Stimulated activated CD4-positive, alpha-beta T cell treated with anti-CD3 and anti-CD28 coated beads, Interleukin-4, amount 100 ng/mL, for 1 hour (primary cell): ENCODE data around the gene ARID1B.

ENCODE experiments used
- DNase-seq: peaks from one replicate; pipeline ENCODE4 v3.0.0-alpha.2; 2020

The ARID1B gene

DNA sequence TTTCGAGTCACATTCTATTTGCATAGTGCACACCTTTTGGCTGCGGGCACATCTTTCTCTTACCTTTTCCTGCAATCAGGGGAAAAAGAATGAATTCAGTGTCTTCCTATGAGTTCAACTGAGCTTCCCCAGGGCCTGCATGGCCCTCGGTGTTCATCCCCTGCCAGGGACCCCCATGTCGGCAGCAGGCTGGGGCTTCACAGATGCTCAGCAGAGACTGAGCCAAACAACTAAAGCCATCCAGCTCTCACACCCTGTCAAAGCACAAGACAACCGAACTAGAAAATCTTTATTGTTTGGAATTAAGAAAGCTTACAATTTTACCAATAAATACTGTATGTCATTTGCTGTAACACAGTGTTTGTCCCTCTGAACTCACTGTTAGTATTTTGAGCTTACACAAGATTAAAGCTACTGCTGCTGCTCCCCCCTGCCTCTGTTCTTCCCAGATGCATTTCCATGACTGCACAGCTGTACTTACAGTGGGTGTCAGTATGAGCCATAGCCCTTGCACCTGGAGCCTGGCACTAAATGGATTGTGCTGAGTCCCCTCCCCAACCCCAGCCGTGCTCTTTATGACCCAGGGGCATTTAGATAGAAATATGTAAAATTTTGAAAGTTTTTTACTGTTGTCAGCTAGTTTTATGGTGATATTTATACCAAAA, 340.4 kb downstream of the ARID1B start:
- DNase-seq: no peak

DNA sequence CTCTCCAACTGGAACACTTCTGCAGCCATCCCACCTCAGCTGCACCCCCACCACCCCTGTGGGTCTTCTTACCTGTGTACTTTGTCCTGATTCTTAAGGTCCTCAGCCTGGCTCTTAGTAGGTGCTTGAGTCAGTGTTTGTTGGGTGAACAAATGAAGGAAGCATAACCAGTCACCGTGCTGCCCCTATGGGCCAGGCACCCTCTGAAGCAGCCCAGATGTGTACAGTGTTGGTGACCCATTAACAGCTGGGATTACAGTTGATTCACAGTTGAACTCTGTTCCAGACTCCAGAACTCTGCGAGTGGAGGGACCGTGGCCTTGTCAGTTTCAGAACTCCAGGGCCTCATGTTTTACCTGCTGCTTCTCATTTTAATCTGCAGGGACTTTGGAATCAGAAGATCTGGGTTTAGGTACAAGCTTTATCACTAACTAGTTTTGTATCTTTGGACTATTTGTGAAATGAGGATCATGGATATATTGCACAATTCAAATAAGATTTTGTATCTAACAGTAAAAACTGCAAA, 342.4 kb downstream of the ARID1B start:
- no peak for DNase-seq

DNA sequence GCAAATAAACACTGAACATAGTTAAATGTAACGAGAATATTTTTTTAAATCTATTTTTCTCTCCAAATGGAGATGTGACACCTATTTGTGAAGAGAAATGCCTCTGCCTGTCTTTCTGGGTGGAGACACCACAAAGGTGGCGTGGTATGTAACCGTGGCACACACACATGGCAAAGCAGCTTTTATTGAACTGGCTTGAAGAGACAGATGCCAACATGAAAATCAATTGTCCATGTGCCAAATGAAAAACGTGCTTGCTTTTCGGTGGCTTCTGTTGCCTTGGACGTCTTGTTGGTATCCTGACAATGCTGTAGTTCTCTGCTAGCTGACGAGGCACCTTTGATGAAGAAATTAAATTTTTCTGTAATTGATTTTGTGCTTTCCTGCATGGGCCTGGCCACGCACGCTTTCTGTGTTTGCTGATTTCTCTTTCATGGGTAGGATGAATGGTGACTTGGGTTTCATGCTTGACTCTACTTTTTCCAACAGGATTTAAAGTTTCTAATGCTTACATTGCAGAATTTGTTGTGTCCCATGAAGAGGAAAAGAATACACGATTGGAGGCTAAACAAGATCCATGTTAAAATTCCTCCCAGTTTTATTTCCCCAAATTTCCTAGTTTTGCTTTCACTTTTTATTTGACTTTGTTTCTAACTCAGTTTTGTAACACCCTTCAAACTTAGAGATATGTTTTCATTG, 343.5 kb downstream of the ARID1B start:
- no peak for DNase-seq

DNA sequence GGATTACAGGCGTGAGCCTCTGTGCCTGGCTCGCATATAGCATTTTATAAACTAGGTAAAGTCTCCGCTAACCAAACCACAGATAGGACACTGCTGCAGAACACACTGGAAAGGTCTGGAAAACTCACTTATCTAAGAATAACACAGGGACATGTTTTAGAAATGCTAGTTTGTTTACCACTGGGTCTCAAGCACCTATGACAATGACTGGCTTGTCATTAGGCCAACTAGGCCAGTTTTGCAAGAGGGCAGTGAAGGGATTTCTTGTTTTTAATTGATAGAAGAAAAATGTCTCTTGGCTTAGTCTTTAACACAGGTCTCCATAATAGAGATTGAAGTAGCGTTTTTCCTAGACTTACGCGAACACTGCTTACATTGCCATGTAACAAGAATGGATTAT, 344.7 kb downstream of the ARID1B start:
- no peak for DNase-seq

DNA sequence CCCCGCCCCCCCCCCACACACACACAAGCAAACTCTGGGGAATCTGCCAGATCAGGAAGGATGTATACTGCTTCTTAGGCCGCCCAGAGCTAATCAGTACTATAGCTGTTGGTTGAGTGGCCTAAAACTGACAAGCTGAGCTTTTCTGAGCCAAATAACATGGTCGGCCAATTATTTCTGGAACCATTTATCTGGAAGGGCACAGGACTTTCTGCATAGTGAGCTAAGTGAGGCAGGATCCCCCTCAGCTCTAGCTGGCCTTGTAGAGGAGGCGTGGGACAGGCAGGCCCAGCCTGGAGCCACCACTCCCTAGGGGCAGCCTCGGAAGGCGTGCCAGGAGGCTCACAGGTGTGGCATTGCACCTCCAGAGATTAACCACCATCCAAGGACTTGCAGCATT, 346.1 kb downstream of the ARID1B start:
- DNase-seq: no peak

DNA sequence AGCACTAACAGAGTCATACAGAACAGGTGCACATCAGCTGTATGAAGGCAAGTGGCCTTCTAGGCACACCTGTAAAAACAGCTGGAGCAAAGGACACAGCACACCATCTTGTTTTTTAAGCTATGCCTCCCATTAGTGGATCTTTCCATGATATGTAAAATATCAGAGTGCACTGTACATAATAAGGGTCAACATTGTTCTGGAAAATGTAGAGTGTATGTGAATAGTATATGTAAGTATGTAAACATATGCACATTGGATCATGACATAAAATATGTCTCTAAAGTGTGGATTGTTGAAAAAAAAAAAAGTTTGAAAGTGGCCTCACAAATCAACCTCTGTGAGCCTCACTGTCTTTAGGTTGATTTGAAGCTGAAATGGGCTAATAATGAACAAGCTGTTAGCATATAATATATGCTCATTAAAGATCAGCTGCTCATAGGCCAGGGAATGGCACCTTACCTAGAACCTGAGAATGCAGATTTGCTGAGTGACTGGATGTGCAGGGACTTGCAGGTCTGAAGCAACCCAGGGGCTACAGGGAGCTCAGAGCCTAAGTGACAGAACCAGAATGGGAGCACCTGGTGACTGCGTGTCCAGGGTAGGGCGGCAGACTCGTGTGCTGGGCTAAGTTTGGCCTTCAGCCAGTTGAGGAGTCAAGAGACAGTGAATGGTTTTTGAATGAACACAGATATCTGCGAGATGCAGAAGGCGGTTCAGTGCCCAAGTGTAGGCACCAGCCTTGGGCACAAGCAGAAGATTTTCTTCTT, 347.5 kb downstream of the ARID1B start:
- no peak for DNase-seq

DNA sequence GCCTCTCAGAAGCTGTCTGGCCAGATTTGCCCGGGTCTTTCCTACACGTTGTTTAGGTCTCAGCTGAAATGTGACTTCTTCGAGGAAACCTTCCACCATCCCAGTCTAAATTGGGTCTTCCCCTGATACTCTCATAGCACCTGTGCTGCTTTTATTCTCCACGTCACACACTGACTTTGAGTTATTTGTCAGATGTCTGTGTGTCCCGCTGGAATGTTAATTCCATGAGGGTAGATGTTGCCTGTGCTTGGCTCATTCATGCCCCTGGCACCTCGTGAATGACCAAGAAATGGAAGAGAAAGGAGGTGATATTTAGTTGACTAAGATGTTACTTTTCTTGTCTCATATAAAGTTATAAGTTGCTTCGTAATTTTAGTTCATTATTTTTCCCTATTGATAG, 348.4 kb downstream of the ARID1B start:
- DNase-seq: no peak

DNA sequence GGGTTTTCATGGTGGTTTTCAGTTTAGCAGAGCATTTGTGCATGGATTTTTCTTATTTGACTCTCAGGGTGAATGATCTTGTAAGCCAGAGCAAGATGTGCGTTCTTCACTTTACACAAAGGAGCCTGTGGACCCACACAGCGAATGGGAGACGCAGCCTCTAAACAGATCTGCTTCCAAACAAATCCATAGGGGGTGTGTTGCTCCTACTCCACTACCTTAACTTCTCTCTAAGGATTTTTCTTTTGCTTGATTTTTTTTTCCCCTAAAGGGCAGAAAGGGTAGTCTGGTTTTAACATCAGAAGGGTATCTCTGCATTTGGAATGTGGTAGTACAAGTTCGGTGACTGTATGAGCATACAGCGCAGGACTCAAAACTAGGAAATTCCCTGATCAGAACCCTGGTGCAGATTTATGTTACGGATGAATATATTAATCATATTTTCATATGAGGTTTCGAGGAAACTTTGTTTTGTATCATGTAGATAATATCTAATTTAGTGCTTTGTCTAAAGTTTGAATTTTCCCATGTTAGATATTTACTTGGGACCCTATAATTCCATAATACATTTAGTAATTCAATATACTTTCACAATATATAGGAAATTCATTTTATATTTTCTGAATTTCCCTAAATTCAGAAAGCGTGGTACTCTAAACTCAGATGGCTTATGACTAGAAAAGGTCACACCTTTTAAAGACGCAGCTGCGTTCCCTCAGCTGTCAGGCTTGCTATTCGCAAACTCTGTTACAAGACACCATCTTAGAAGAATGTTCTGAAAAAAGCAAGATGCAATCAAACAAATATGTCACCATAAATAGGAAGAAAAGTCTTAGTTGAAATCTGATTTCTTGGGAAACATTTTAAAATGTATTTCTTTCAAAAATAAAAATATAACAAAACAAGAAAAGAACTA, 349.3 kb downstream of the ARID1B start:
- DNase-seq: no peak

DNA sequence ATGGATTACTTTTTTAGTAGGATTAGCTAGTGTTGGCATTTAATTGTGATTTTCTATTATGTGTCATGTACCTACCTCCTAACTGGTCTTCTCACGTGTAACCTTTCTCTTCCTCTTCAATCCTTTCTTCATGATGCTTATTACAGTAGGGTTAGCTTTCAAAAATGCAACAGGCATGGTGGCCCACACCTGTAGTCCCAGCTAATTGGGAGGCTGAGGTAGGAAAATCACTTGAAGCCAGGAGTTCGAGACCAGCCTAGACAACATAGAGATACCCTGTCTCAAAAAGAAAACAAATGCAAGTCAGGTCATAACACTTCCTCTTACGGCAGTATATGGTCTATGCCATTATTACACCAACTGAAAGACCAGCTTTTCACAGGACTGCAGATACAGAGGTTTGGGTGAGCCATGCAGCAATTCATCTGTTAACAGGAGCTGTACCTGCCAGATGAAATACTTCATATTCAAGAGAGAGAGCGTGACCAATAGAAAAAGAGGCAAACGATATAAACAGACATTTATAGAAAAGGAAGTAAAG, 351.1 kb downstream of the ARID1B start:
- DNase-seq: no peak

DNA sequence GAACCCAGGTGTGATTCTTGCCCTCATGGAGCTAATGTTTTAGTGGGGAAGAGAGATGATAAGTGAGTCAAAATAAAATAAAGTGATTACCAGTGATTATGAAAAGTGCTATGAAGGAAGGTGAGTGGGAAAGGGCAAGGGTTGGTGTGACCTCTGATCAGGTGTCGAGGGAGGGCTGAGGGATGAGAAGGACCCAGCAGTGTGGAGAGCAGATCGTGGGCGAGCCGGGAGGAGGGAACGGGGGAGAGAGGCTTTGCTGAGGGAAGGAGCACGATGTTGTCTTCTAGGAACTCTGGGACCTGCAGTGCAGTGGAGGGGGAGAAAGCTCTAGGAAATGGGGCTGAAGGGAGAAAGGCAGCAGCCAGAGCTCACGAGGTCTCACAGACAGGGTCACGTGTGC, 354.1 kb downstream of the ARID1B start:
- DNase-seq: no peak

DNA sequence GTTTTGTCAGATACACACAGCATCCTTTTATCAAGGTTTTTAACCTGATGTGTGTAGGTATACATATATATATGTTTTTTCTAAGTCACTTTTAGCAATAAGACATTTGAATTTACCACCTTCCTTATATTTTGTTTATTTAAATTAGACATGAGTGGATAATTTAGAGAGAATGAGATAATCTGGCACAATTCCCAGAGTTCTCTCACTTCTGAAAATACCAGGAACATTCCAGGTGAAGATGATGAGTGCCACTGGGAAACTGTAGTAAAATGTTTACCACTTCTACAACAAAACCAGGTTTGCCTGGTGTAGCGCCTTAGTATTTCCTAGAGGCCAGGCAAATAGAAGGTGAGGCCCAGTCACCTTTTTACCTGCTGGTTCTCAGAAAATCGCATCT, 356.7 kb downstream of the ARID1B start:
- no peak for DNase-seq

DNA sequence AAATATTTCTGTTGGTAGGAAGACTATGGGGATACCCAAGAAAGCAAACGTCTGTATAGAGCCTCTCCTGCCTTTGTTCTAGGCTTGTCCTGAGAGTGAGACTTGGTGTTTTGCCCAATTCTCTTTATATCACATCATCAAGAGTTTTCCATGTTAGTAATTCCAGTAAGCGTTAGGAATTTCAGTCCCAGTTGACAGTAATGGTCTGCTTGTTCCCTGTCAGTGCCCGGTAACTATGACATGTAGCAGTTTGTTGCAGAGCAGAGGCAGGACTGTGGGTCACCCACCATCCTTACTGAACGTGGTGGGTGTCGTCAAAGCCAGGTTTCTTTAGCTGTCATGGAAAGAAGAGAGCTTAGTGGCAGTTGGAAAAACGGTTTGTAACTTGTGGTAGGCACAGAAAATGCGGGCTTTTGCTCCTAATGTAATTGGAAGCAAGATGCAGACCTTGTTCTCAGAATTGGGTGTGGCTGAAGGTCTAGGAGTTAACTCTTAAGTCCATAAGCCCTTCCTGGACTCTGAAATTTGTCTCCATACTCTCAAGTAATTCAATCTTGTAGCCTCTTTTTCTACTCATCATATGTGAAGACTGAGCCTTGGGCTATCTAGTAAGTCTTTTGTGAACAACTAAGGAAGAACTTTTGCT, 357.3 kb downstream of the ARID1B start:
- no peak for DNase-seq

DNA sequence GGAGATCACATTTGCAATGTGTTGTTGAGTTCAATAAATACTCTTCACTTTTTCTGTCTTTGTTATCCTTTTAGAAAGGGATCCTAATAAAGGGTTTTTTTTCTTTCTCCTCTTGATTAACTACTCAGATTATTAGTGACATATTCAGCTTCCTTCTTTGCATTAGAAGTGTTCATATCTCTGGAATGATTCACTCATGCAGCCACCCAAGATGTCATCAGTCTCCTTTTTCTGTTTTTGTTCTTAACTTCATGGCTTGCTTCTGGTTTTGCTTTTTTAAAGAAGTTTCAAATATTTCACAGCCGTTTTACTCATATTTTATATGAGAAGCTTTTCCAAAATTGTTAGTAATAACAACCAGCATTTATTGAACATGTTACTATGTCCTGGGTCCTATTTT, 358.5 kb downstream of the ARID1B start:
- DNase-seq: no peak

DNA sequence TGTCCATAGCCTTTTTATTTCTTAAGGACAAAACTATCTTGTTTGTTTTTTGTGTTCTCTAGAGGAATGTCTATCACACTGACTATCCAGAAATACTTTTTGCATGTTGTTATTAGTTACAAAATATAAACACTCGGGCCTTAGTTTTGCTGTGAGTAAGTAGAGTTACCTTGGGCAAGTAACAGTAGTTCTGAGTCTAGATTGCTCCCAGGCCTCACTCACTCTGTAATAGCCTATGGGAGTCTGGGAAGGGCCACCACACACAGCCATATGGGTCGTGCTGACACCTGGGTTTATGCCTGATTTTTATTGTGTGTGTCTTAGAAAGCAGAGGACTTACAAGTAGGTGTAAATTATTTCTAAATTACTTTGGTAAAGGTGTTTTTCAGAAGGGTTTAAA, 360.3 kb downstream of the ARID1B start:
- DNase-seq: no peak

DNA sequence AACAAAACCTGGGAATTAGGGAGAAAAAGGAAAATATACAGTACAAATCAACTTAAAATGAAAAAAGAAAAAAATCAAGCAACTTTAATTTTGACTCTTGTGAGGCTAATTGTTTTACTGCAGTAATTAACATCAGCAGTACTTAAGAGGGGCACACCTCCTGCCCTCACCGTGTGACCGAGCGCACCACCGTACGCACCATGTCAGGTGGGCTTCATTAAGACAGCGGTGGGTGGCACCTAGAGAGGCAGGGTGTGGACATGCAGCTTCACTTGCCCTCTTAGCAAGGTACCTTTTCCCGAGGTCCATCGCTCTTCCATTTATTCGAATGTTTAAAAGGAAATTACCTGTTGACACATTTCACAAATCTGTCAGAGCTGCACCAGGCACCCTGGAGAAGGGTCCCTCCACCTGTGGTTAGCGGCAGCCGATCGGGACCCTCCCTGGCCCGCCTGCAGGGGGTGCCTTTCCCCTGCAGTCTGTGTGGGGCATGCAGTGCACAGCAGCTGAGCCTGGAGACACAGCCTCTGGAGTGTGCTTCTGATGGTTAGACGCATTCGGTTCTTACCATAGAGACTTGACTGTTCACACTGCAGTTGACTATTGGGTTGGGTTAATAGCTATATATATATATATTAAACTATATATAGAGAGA, 362.0 kb downstream of the ARID1B start:
- no peak for DNase-seq

DNA sequence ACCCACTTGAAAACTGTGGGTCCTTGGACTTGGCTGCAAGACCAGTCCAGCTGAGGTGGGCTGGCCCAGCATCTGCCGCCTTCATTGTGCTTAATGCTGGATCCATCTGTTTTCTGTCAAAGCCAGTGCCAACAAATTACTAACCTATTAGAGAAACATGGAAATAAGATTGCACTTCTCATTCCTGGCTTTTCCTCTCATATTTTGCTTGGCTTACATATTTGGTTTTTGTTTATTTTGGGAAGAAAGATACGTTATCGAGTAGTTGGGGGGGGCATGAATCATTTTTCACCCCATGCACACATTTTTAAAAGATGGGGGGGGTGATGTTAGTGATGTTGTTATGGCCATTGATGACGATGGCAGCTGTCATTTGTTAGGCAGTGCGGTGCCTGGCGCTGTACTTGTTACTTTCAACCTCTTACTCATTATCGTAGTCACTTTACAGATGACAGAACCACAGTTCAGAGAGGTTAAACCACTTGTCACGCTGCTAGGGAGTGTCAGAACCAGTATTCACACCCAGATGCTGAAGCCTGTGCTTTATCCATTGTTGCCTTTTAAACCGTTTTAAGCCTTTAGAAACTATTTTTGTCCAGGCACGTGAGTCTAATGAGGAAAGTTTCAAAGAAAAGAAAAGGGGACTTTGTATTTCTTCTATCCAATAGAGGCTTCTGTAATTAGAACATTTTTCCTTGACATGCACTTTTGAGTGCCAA, 366.2 kb downstream of the ARID1B start:
- no peak for DNase-seq

DNA sequence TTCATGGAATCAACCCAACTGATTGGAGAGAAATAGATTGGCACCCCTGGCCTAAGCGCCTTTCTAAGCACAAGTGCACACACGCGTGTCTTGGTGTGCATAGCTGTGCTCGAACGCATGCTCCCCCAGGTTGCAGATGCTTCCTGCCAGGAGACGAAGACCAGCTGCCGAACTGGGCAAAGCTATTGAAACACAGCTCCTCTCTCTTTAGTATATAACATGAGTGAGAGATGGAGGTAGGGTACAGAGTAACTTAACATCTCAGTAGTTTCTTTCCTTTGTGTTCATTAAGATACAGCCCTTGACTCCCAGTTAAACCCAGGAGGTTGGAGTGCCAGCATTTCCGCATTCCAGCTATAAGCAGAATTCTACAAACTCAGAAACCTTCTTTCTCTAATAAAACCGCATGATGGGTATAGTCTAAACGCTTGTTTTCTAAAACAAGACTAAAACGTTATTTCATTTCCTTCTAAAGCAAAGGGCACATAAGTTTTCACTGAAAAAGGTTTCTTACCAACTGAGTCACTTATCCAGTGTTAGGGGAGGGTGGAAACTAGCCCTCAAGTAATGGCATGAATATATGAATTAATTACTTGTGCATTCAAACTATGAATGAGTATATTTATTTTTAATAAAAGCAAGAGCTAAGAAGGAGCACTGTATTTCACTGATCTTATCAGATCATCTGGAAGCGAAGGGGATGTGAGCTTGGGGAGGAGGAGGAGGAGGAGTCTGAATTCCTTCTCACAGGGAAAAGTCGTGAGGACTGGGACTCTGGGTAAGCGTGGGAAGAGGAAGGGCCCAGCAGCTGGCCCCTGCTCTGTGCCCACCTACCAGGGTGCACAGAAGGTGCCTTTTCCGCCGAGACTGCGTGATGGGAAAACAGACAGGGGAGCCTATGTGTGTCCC, 367.0 kb downstream of the ARID1B start:
- DNase-seq: no peak

DNA sequence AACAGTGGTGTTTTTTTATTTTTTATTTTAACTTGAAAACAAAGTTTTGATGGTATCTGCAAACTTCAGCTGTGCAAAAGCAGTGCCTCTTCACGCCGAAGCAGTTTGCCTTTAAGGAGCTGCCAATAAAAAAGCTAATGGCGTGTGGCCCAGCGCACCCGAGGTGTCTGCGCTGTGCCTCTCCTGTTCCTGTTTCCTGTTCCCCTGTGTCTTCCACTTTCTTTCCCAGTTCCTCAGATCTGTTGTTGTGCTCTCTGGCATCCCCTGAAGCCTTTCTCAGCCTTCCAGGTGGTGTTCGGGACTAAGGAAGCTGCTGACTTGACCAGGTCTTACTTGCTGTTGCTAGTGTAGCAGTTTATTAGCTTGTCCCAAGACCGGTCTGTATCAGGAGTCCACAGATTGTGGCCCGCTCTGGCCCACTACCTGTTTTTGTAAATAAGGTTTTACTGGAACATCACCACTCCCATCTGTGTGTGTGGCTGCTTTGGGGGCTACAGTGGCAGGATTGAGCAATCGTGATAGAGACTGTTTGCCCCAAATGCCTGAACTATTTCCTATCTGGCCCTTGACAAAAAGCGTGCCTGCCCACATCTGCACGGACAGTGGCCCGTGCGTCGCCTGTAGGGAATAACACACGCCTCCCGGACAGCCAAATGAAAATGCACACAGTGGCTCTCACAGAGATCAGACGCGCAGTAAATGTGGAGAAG, 367.8 kb downstream of the ARID1B start:
- no peak for DNase-seq
